NOMO-1 treated with dmso at 0.1 percent for 144 hours (cell line): ENCODE data around the gene FNBP1L.
"Not testable (repeated sequence)": the region's sequence is repeated elsewhere in the genome, so short reads cannot be mapped to it uniquely, and the experiment has no call there.

Experiments used
- DNase-seq: peaks from one replicate; lab custom pipeline; 2025; ENCODE audit not compliant: unreplicated experiment; lab: John Stamatoyannopoulos, UW

Gene FNBP1L

GRCh38 chr1:93591291-93591675, 143.4 kb downstream of the FNBP1L start:
- not testable (repeated sequence) for DNase-seq

- no peak for DNase-seq
Observed at GRCh38 chr1:93591676-93592550, 144.0 kb downstream of the FNBP1L start.

GRCh38 chr1:93592551-93592949, 144.6 kb downstream of the FNBP1L start:
- no peak for DNase-seq

GRCh38 chr1:93593854-93594602, 146.1 kb downstream of the FNBP1L start:
- no peak for DNase-seq

- no peak for DNase-seq
Observed at GRCh38 chr1:93594603-93594880, 146.6 kb downstream of the FNBP1L start.

- DNase-seq, result no peak
Observed at GRCh38 chr1:93595266-93595665, 147.3 kb downstream of the FNBP1L start.

- no peak for DNase-seq
Observed at GRCh38 chr1:93595743-93596142, 147.8 kb downstream of the FNBP1L start.

GRCh38 chr1:93596329-93597089, 148.6 kb downstream of the FNBP1L start:
- DNase-seq, result no peak

- no peak for DNase-seq
Observed at GRCh38 chr1:93597709-93598108, 149.8 kb downstream of the FNBP1L start.

GRCh38 chr1:93598396-93598795, 150.5 kb downstream of the FNBP1L start:
- DNase-seq, result no peak

GRCh38 chr1:93598861-93599439, 151.0 kb downstream of the FNBP1L start:
- no peak for DNase-seq

- DNase-seq, result no peak
Observed at GRCh38 chr1:93599479-93599878, 151.6 kb downstream of the FNBP1L start.

- no peak for DNase-seq
Observed at GRCh38 chr1:93600663-93601062, 152.7 kb downstream of the FNBP1L start.

- DNase-seq, result no peak
Observed at GRCh38 chr1:93601686-93602085, 153.8 kb downstream of the FNBP1L start.

GRCh38 chr1:93602101-93602500, 154.2 kb downstream of the FNBP1L start:
- no peak for DNase-seq

- DNase-seq, result no peak
Observed at GRCh38 chr1:93603106-93603505, 155.2 kb downstream of the FNBP1L start.

- no peak for DNase-seq
Observed at GRCh38 chr1:93603601-93604000, 155.7 kb downstream of the FNBP1L start.
